NB4 (cell line): ENCODE results near the gene GSTK1.
"Not testable (repeated sequence)": the region's sequence is repeated elsewhere in the genome, so short reads cannot be mapped to it uniquely, and the experiment has no call there.

Experiments
- DNase-seq: peaks from one replicate; pipeline ENCODE4 v3.0.0; 2010; ENCODE audit warnings: low read depth
- H3K4me3 ChIP-seq: one replicate; pipeline ENCODE4 v1.5.1; 2011; ENCODE audit warnings: mild to moderate bottlenecking, low read depth, low read length, moderate library complexity
- CTCF ChIP-seq: IDR thresholded peaks from one replicate; pipeline ENCODE4 v1.5.1; 2012; ENCODE audit warnings: low read depth, low read length
- MAX ChIP-seq: IDR thresholded peaks from 2 replicates; pipeline ENCODE4 v1.6.1; 2011; ENCODE audit warnings: low read depth, low read length
- MYC ChIP-seq: IDR thresholded peaks from 2 replicates; pipeline ENCODE4 v1.6.1; 2011; ENCODE audit warnings: low read depth, low read length
- POLR2A ChIP-seq: IDR thresholded peaks from 2 replicates; pipeline ENCODE4 v1.6.1; 2011; ENCODE audit warnings: mild to moderate bottlenecking; ENCODE audit not compliant: insufficient read length; ENCODE audit errors: extremely low read depth

The GSTK1 gene

GRCh38 chr7:143256932-143257331 is 6.3 kb upstream of the GSTK1 start:
- no peak for DNase-seq
- TF ChIP-seq MAX, result no peak
- TF ChIP-seq MYC, result no peak
- no peak for TF ChIP-seq POLR2A
- TF ChIP-seq CTCF, result no peak
- no peak overlapping the region for H3K4me3 ChIP-seq

- peak; percentile 48 for DNase-seq
- TF ChIP-seq MAX, result no peak
- no peak for TF ChIP-seq POLR2A
- TF ChIP-seq CTCF, result no peak
- no peak for TF ChIP-seq MYC
Measured at GRCh38 chr7:143257501-143257900, 5.7 kb upstream of the GSTK1 start.

GRCh38 chr7:143258831-143259230 is 4.4 kb upstream of the GSTK1 start:
- TF ChIP-seq CTCF (no peak), POLR2A (no peak), MAX (no peak), MYC (no peak)

More at GRCh38 chr7:143257501-143257900, 5.7 kb upstream of the GSTK1 start:
- no peak overlapping the region for H3K4me3 ChIP-seq

GRCh38 chr7:143259765-143260164 is 3.5 kb upstream of the GSTK1 start:
- TF ChIP-seq POLR2A (no peak), MYC (no peak), MAX (no peak), CTCF (no peak)
- H3K4me3 ChIP-seq, result no peak overlapping the region
- DNase-seq, result no peak

More at GRCh38 chr7:143258831-143259230, 4.4 kb upstream of the GSTK1 start:
- H3K4me3 ChIP-seq, result no peak overlapping the region
- DNase-seq, result no peak

GRCh38 chr7:143261901-143262300 is 1.3 kb upstream of the GSTK1 start:
- H3K4me3 ChIP-seq, result no peak overlapping the region
- TF ChIP-seq MAX (no peak), POLR2A (no peak), CTCF (no peak), MYC (no peak)
- no peak for DNase-seq

GRCh38 chr7:143264196-143264568 is 941 bp downstream of the GSTK1 start:
- not testable (repeated sequence) for DNase-seq
- peak overlapping the region; percentile 78 for H3K4me3 ChIP-seq
